GM12872 (cell line): ENCODE results near the gene MYDGF.

Experiments used
- CTCF ChIP-seq: IDR thresholded peaks from 3 replicates; pipeline ENCODE4 v1.5.1; 2011; ENCODE audit warnings: low read depth, mild to moderate bottlenecking, low read length, moderate library complexity; ENCODE audit not compliant: insufficient read depth

Gene MYDGF

GRCh38 chr19:4676955-4677731 lies 7.0 kb upstream of the MYDGF start:
- peak; percentile 60 for TF ChIP-seq CTCF

GRCh38 chr19:4675346-4675745 lies 5.2 kb upstream of the MYDGF start:
- no peak for TF ChIP-seq CTCF

- TF ChIP-seq CTCF: no peak
Observed at GRCh38 chr19:4673726-4674125, 3.6 kb upstream of the MYDGF start.

GRCh38 chr19:4673216-4673615 lies 3.1 kb upstream of the MYDGF start:
- TF ChIP-seq CTCF: no peak

- TF ChIP-seq CTCF: no peak
Observed at GRCh38 chr19:4671185-4671851, 1.2 kb upstream of the MYDGF start.

GRCh38 chr19:4664642-4665041 lies 5.5 kb downstream of the MYDGF start:
- no peak for TF ChIP-seq CTCF

GRCh38 chr19:4662812-4663211 lies 7.3 kb downstream of the MYDGF start:
- no peak for TF ChIP-seq CTCF
